GM13977 (cell line): ENCODE results near the gene STX8.

Source experiments
- DNase-seq: peaks from one replicate; pipeline ENCODE4 v3.0.0; 2012; ENCODE audit warnings: low spot score
- CTCF ChIP-seq: IDR thresholded peaks from 2 replicates; pipeline ENCODE4 v1.5.1; 2012; ENCODE audit warnings: mild to moderate bottlenecking, control low read depth; ENCODE audit not compliant: insufficient read depth; ENCODE audit errors: extremely low read depth, missing control alignments
- in situ Hi-C: fragments of 300-500 bp; cut with MboI; formaldehyde crosslinking; loops from one replicate; pipeline ENCODE4 v1.12.0; 2022; ENCODE audit warnings: low sequenced_read_pairs, low pct_unique_long_range_greater_than_20kb, mixed read lengths, inconsistent platforms; ENCODE audit not compliant: unreplicated experiment

Gene STX8

DNA sequence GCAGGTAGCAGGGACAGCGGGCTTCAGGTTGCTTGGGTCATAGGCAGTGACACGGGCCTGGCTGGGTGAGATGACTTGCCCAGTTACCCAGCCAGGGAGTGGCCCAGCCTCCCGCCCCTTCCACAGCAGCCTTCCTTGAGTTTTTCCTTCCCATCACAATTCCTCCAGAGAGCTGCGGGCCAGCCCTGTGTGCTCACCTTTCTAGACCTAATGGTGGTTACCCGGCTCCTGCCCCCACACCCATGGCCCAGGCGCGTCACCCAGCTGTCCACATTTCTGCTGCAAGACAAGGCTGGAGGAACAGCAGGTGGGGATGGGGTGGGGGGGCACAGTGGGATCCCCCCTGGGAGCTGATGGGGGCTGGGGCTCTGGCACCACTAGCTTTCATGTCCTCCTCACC is 351.1 kb downstream of the STX8 start:
- no peak for TF ChIP-seq CTCF
- DNase-seq, result no peak
- in situ Hi-C loops, result no loop called here

GRCh38 chr17:9223531-9223930 is 352.1 kb downstream of the STX8 start:
- in situ Hi-C loops, result no loop called here
- TF ChIP-seq CTCF, result no peak

DNA sequence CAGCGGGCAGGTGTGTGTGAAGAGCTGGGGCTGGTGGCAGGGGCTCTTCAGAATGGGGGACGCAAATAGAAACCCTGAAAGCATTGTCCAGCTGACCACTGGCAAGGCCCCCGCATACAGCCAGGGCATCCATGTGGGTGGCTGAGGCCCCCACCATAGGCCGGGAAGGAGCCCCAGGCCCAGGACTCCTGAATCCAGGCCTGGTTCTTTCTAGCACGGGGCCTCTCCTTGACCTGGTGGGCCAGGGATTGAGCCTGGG is 353.8 kb downstream of the STX8 start:
- DNase-seq, result no peak
- no peak for TF ChIP-seq CTCF
- in situ Hi-C loops, result no loop called here

More at GRCh38 chr17:9223531-9223930, 352.1 kb downstream of the STX8 start:
- no peak for DNase-seq

DNA sequence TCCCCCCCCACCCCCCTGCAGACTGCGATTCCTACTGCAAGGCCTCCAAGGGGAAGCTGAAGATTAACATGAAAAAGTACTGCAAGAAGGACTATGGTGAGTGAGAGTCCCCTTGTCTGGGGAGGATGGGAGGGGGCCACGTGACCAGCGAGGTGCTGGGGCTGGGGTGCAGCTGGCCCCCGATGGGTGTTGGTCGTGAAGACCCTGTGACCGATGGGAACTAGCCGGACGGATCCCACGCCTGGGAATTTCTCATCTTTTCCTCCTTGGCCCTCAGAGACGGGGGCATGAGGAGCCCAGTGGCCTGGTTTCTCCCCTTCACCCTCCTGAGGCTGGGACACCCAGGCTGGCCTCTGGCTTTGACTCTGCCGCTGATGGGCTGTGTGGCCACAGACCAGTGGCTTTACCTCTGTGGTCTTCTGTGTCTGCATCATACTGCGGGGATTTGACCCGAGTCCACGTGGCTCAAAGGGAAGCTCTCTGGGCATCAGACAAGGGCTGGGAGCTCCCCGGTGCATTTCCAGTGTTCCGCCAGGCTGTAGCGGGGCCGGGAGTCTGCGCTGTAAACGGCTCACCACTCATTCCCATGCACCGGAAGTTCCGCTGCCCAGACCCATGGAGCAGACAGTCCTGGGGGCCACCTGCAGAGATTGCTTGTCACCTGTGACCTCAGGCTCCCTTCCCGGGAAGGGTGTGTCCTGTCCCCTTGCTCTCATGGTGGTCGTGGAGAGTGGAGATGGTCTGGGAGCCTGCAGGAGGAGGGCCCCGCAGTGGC is 354.3 kb downstream of the STX8 start:
- in situ Hi-C loops, result no loop called here

DNA sequence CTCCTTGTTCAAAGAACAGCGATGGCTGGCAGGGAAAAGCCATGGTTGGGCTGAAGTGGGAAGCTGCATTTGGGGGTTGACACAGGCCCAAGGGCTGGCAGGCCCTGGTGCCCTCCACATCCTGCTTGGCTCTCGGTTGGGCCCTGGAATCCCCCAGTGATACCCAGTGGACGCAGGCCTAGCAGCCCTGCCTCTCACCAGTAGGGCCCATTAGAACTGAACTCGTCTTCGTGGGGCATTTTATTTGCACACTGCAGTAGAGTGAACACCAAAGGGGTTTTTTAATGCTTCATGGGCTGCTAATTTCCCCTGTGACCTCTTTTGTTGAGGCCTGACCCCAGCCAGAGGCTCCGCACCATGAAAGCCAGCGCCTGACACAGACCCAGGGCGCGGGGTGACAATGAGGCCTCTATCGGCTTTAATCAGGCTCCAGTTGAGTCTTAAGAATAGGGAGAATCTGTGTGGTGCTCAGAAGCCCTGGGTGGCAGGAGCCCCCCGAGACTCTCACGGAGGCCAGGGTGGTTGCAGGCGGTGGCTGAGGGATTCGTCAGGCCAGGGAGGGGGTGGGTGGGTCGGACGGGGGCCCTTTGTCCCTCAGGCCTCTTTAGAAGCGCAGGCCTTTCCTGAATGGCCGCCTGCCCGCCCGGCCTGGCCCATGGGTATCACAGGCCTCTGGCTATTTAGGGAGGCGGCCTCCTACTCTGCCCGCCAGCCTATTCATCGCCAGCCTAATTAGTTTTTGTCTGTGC is 355.0 kb downstream of the STX8 start:
- TF ChIP-seq CTCF, result no peak
- no peak for DNase-seq
- in situ Hi-C loops, result no loop called here

More for the DNA sequence above, 354.3 kb downstream of the STX8 start:
- no peak for DNase-seq
- no peak for TF ChIP-seq CTCF

- DNase-seq, result no peak
- in situ Hi-C loops, result no loop called here
- TF ChIP-seq CTCF, result no peak
Measured at GRCh38 chr17:9219631-9220397, 355.8 kb downstream of the STX8 start.
